GM06990 (cell line): Measurements from ENCODE around the gene LRRC32.

ENCODE experiments used
- DNase-seq: peaks from one replicate; pipeline ENCODE4 v3.0.0-alpha.2; 2011; ENCODE audit not compliant: insufficient read length; ENCODE audit errors: extremely low read depth
- H3K27me3 ChIP-seq: replicated peaks from 2 replicates; pipeline ENCODE4 v1.6.0; 2011; ENCODE audit warnings: low read length; ENCODE audit not compliant: control insufficient read depth, insufficient read depth
- H3K36me3 ChIP-seq: 2 replicates; pipeline ENCODE4 v1.5.1; 2011; ENCODE audit warnings: low read length; ENCODE audit not compliant: control insufficient read depth, insufficient read depth
- H3K4me3 ChIP-seq: replicated peaks from 2 replicates; pipeline ENCODE4 v1.5.1; 2011; ENCODE audit warnings: low read depth, mild to moderate bottlenecking, control low read depth, low read length
- CTCF ChIP-seq: IDR thresholded peaks from 2 replicates; pipeline ENCODE4 v1.5.1; 2011; ENCODE audit warnings: low read length, control low read depth, mild to moderate bottlenecking, inconsistent platforms; ENCODE audit not compliant: insufficient read depth, poor library complexity, severe bottlenecking

Gene LRRC32

GRCh38 chr11:76630600-76631281, 39.8 kb downstream of the LRRC32 start:
- TF ChIP-seq CTCF, result no peak
- no peak overlapping the region for H3K4me3 ChIP-seq
- H3K27me3 ChIP-seq, result no peaks in the 10 kb centered on the region; the same call in none of the 2 replicates
- H3K36me3 ChIP-seq, result no peaks in the 10 kb centered on the region
- DNase-seq, result no peak

GRCh38 chr11:76629853-76630599, 40.5 kb downstream of the LRRC32 start:
- Histone ChIP-seq H3K27me3 (peaks cover 1% of the 10 kb centered on the region; the same call in 1 of the 2 replicates), H3K4me3 (no peak overlapping the region), H3K36me3 (no peaks in the 10 kb centered on the region)
- no peak for TF ChIP-seq CTCF
- DNase-seq, result no peak

DNA sequence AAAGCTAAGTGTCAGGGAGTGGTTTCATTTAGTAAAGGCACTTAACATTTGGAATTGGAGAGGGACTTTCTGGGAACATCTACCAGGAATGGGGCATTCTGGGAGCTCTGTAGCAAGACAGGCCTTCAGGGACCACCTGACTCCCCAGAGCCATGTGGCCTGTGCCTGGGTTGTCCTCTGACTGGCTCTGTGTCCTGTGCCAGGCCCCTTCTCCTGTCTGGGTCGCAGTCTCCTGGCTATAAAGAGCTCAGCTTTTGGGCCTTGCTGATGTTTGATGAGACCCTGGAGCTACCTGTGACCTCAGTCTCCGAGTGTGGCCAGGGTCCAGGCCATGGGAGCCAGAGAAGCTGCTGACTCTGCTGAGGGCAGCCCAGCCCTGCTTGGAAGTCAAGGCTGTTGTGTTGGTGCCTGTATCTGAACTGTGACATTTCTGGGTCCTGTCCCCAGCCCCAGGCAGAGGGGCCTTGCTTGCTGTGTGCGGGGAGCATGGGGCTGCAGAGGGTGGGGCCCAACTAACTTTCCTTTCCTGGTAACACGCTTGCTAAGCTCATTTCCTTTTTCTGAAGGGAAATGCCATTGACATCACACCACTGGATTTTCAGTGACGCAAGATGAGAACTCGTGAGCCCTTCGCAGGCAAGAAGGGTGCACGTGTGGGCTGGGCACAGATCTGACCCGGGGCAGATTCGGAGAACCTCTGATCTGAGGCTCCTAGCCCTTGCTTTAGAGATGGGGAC, 41.3 kb downstream of the LRRC32 start:
- no peak for TF ChIP-seq CTCF
- Histone ChIP-seq H3K4me3 (no peak overlapping the region), H3K36me3 (no peaks in the 10 kb centered on the region), H3K27me3 (peaks cover 1% of the 10 kb centered on the region; the same call in 1 of the 2 replicates)
- peak; percentile 64 for DNase-seq

- DNase-seq, result peak; percentile 54
- TF ChIP-seq CTCF, result no peak
- Histone ChIP-seq H3K4me3 (no peak overlapping the region), H3K36me3 (no peaks in the 10 kb centered on the region), H3K27me3 (peaks cover 1% of the 10 kb centered on the region; the same call in 1 of the 2 replicates)
Measured at GRCh38 chr11:76628408-76628947, 42.1 kb downstream of the LRRC32 start.

DNA sequence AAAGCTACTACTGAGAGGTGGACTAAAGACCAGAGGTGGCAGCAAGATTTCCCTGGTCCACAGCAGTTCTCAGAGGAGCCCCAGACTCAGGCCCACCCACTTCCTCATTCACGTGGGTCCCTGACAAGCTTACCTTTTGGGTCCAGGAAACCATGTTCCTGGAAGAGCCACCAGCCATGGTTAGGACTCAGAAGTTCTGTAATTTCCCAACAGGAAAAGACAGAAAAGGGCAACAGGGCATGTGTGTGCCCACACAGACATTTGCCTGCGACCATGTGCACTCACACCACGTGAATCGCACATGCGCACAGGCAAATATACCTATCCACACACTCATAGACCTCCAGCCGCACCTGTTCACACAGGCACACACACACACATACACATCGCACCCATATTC, 42.9 kb downstream of the LRRC32 start:
- H3K27me3 ChIP-seq, result peaks cover 1% of the 10 kb centered on the region; the same call in 1 of the 2 replicates
- peak; percentile 26 for DNase-seq
- no peak for TF ChIP-seq CTCF

More for the DNA sequence above, 42.9 kb downstream of the LRRC32 start:
- Histone ChIP-seq H3K36me3 (no peaks in the 10 kb centered on the region), H3K4me3 (no peak overlapping the region)
